HFF-Myc (cell line): ENCODE data around the gene VPS35L.

ENCODE experiments used
- DNase-seq: peaks from one replicate; pipeline ENCODE4 v3.0.0-alpha.2; 2011; ENCODE audit warnings: low read depth; ENCODE audit errors: extremely low read depth
- H3K4me3 ChIP-seq: replicated peaks from 2 replicates; pipeline ENCODE4 v1.5.1; 2011; ENCODE audit warnings: low read depth, mild to moderate bottlenecking, control low read depth, low read length
- CTCF ChIP-seq: IDR thresholded peaks from 2 replicates; pipeline ENCODE4 v1.5.1; 2012; ENCODE audit warnings: mild to moderate bottlenecking, low read depth, low read length, control low read depth; ENCODE audit errors: missing control alignments

VPS35L gene

GRCh38 chr16:19589106-19589505, 33.6 kb downstream of the VPS35L start:
- H3K4me3 ChIP-seq: no peak overlapping the region
- DNase-seq: no peak
- TF ChIP-seq CTCF: no peak

GRCh38 chr16:19589771-19590302, 34.3 kb downstream of the VPS35L start:
- no peak overlapping the region for H3K4me3 ChIP-seq
- DNase-seq: peak; percentile 36
- TF ChIP-seq CTCF: no peak

GRCh38 chr16:19595043-19595767, 39.7 kb downstream of the VPS35L start:
- DNase-seq: peak; percentile 32
- no peak for TF ChIP-seq CTCF

GRCh38 chr16:19598805-19599510, 43.5 kb downstream of the VPS35L start:
- no peak for DNase-seq
- H3K4me3 ChIP-seq: no peak overlapping the region
- TF ChIP-seq CTCF: no peak

More at GRCh38 chr16:19595043-19595767, 39.7 kb downstream of the VPS35L start:
- no peak overlapping the region for H3K4me3 ChIP-seq

- DNase-seq: no peak
- H3K4me3 ChIP-seq: no peak overlapping the region
- TF ChIP-seq CTCF: no peak
Measured at GRCh38 chr16:19599968-19600716, 44.6 kb downstream of the VPS35L start.

GRCh38 chr16:19601083-19601976, 45.8 kb downstream of the VPS35L start:
- H3K4me3 ChIP-seq: no peak overlapping the region
- peak; percentile 53 for TF ChIP-seq CTCF
- DNase-seq: no peak
